Fibroblast of skin of right biceps (primary cell): ENCODE measurements around the gene ARPC5L.
"Not testable (repeated sequence)": the region's sequence is repeated elsewhere in the genome, so short reads cannot be mapped to it uniquely, and the experiment has no call there.

Experiments
- DNase-seq: peaks from one replicate; pipeline ENCODE4 v3.0.0-alpha.2; 2013

ARPC5L gene

DNA sequence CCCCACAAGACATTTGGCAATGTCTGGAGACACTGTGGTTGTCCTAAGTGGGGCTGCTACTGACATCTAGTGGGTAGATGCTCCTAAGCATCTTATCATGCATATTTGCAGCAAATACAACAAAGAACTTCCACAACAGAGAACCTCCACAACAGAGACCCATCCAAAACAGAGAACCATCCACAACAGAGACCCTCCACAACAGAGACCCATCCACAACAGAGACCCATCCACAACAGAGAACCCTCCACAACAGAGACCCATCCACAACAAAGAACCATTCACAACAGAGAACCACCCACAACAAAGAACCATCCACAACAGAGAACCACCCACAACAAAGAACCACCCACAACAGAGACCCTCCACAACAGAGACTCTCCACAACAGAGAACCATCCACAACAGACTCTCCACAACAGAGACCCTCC is 32.8 kb downstream of the ARPC5L start:
- peak; percentile 43 for DNase-seq

DNA sequence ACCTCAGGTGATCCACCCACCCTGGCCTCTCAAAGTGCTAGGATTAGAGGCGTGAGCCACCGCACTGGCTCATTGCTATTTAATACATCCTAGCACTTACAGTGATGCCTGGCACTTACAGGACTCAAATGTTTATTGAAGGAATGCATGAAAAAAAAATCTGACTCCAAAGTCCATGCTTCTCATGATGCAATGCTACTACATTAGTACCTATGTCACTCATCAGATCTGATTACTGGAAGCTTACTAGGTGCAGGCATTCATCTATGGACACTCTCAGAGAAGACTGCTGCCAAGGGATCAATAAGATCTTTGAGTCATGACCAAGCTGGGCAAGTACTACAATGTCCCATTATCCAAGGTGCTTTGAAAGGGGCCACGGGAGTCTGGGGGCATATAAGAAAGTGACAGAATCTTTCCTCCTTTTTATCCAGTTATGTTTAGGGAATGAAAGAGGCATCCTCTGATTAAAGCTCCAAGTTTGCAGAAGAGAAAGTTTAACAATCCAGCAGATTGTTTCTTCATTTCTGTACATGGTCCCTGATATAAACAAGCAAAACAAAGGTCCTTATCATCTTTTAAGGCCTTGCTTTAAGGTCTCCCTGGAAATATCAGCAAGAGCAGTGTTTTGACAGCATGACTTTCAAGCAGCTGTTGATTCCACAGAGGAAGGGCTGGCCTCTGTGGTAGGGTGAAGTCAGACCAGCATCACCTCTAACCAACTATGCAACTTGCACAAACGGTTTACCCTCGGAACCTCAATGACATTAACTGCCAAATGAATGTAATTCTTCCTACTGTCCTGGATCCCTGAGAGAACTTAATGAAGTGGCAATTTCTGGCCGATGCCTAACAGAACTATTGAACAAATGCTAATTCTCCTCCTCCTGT is 35.9 kb downstream of the ARPC5L start:
- DNase-seq = no peak

DNA sequence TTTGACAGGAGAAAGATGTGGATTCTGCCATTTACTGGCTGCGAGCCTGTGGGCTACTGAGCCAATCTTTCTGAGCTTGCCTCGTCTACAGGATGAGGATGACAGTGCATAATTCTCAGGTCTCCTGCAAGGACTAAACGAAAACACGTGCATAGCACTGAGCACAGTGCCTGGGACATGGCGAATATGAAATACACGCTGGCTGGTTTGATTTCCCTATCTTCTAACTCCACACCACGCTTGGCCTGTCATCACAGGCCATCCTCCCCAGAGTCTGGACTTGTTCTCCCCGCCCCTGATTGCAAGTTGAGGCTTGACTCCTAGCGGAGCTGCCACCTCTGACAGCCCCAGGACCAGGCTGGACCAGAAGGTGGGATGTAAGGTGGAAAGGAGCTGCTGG is 37.9 kb downstream of the ARPC5L start:
- no peak for DNase-seq

DNA sequence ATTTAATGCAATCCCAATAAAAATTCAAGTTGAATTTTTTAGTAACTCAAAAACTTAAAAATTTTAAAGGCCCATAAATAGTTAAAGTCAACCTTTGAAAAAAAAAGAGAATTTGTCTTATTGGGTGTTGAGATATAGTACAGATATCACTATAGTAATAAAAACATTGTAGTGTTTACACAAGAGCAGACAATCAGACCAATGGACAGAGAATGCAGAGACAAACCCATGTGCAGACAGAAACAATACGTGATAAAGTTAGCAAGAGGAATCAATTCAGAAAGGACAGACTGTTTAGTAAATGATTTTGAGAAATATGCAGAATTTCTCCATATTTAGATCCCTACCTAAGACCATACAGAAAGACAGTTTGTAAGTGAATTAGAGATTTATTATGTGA is 45.0 kb downstream of the ARPC5L start:
- DNase-seq = no peak

DNA sequence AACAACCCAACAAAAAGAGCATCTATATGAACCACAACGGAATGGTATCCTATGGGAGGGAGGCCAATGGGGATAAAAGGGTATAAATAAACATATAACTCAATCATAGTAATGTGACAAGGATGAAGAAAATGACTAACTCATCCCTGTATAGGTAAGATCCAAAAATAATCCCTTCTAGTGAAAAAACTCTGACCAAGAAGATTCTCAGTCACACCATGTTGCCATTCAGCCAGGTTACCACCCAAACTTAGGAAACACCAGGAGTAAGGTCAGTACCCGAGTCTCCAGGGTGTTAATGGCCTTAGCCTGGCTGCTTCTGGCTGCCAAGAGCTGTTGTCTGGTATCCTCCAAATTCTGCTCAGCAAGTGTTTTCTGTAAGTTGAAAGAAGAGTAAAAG is 46.2 kb downstream of the ARPC5L start:
- DNase-seq = no peak

DNA sequence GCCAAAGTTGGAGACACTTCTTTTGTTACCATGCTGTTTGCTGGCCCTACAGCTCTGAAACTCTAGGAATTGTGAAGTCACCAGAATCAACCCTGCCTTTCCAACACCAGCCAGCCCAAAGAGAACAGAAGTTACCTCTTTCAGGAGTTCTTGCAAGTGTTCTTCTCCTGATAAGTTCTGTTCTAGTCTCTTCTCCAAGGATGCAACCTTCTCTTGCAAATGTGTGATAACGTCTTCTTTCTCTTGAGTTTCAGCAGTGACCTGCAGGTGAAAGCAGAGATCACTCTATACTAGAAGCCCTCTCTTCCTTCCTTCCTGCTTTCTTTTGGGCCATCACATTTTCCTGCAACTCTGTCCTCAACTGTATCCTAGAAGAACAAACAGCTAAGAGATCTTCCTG is 49.8 kb downstream of the ARPC5L start:
- no peak for DNase-seq

DNA sequence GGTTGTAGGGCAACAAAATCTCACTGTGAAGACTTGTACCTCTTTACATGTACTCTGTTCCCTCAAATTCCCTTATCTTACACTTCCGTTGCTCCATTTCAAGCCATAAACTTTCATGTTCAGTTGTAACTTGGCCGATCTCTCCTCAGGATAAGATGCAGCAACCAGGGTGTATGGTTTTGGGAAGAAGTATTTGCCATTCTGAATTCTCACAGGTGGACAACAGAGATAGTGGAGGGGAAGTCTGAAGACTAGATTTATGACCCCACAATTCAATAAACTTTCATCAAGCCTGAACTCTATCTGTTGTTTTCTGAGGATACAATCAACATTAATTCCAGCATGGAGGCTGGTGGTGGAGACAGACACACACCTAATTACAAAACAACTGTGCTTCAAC is 51.4 kb downstream of the ARPC5L start:
- no peak for DNase-seq

DNA sequence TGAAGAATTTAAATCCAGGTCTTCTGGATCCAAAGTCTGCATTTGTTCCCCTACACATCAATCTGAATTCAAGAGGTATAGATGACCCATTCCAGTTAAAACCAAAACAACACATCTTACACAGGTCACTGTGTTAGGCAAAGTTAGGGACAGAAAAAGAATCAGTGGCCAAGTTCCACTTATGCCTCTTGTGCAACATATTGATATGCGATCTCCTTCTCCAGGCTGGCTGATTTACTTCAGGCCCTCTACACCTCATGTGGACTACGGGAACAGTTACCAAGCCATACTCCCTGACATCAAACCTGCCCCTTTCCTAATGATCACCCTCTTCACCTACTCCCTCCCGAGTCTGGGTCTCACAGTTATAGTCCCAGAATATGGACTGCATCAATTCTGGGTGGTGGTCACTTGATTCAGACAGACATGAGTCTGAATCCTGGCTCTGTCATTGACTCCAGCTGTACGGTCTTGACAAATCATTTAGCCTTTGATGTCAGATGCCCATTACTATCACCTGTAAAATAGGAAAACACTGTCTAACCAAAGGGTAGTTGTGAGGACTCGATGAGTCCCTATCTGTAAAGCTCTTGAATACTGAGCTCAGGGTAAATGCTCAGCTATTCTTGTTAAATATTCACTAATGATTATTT is 52.9 kb downstream of the ARPC5L start:
- DNase-seq = no peak

DNA sequence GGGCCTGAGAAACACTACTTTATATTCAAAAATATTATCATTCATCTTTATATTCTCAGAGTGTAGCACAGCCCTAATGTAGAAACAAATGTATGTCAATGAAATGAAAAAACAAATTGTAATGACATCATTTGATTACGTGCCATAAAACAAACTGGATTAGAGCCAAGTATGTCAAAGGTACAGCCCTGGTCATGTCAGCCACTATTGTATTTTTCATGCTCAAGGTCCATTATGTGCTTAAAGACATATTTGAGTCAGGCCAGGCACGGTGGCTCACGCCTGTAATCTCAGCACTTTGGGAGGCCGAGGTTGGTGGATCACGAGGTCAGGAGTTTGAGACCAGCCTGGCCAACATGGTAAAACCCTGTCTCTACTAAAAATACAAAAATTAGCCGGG is 58.5 kb downstream of the ARPC5L start:
- DNase-seq = not testable (repeated sequence)
